SK-N-SH (cell line): Measurements from ENCODE around the gene ARMH3. TPM values are rescaled to one million over a fixed set of nuclear protein-coding genes. Genes with fewer than 3 reads are reported as not detected.

Experiments
- CTCF ChIA-PET: fragments of 300-600, 350-600 bp; formaldehyde crosslinking; extraction: SDS; loops from one replicate; lab custom pipeline; 2021; lab: Yijun Ruan, JAX
- POLR2A ChIA-PET: fragments of 350-600 bp; sonication (Branson Sonifier 250); formaldehyde crosslinking; extraction: SDS; loops from one replicate; lab custom pipeline; 2020; ENCODE audit warnings: antibody characterized with exemption, inconsistent platforms; lab: Yijun Ruan, JAX
- DNase-seq: peaks from one replicate; pipeline ENCODE4 v3.0.0; 2012
- H2AFZ ChIP-seq: fragments of 200-600 bp; sonication (generic); 2 replicates; pipeline ENCODE4 v1.8.1; 2016; ENCODE audit warnings: antibody characterized with exemption, mild to moderate bottlenecking, low read depth
- H3F3A ChIP-seq: fragments of 200-600 bp; sonication (generic); replicated peaks from 2 replicates; pipeline ENCODE3; 2016; ENCODE audit warnings: antibody characterized with exemption, mild to moderate bottlenecking; ENCODE audit not compliant: insufficient read depth
- H3K27ac ChIP-seq, 2 experiments: fragments of 200-500 bp in 1 of 2; fragments of 200-600 bp in 1 of 2; sonication (Bioruptor generic) in 1 of 2; sonication (generic), shearing (Covaris generic) in 1 of 2; 2 replicates each; pipeline versions ENCODE4 v1.5.1 to v1.6.1; 2014 to 2016; ENCODE audit warnings: low read depth in 2 of 2, inconsistent platforms in 1 of 2, low read length in 1 of 2, mild to moderate bottlenecking in 1 of 2, mixed read lengths in 1 of 2
- H3K27me3 ChIP-seq: fragments of 200-600 bp; sonication (generic), shearing (Covaris generic); 2 replicates; pipeline ENCODE4 v1.6.1; 2016; ENCODE audit warnings: mixed run types; ENCODE audit not compliant: insufficient read depth
- H3K36me3 ChIP-seq, 2 experiments: fragments of 200-500 bp in 1 of 2; fragments of 200-600 bp in 1 of 2; sonication (Bioruptor generic) in 1 of 2; sonication (generic) in 1 of 2; replicated peaks in 1 of 2; 2 replicates each; pipeline versions ENCODE3 to v1.5.1; 2014 to 2016; ENCODE audit warnings: low read length in 1 of 2, mild to moderate bottlenecking in 1 of 2; ENCODE audit not compliant: insufficient read depth in 2 of 2, control insufficient read depth in 1 of 2
- H3K4me1 ChIP-seq, 2 experiments: fragments of 200-500 bp in 1 of 2; fragments of 200-600 bp in 1 of 2; sonication (Bioruptor generic) in 1 of 2; sonication (generic), shearing (Covaris generic) in 1 of 2; 2 replicates each; pipeline versions ENCODE4 v1.5.1 to v1.6.1; 2014 to 2016; ENCODE audit warnings: low read depth in 1 of 2, low read length in 1 of 2, mixed run types in 1 of 2; ENCODE audit not compliant: insufficient read depth in 2 of 2, control insufficient read depth in 1 of 2
- H3K4me2 ChIP-seq: fragments of 200-600 bp; sonication (generic), shearing (Covaris generic); 2 replicates; pipeline ENCODE4 v1.6.1; 2017; ENCODE audit warnings: mixed run types
- H3K4me3 ChIP-seq, 2 experiments: fragments of 200-500 bp in 1 of 2; fragments of 200-600 bp in 1 of 2; sonication (Bioruptor generic) in 1 of 2; sonication (generic), shearing (Covaris generic) in 1 of 2; 2 replicates each; pipeline versions ENCODE4 v1.5.1 to v1.8.1; 2014 to 2016; ENCODE audit warnings: low read depth in 2 of 2, inconsistent platforms in 1 of 2, low read length in 1 of 2, mild to moderate bottlenecking in 1 of 2, mixed read lengths in 1 of 2, moderate library complexity in 1 of 2
- H3K79me2 ChIP-seq: fragments of 200-600 bp; sonication (generic); 2 replicates; pipeline ENCODE4 v1.8.1; 2017; ENCODE audit warnings: mild to moderate bottlenecking; ENCODE audit not compliant: insufficient read depth
- H3K9ac ChIP-seq: fragments of 200-600 bp; sonication (generic); 2 replicates; pipeline ENCODE4 v1.6.1; 2017; ENCODE audit warnings: mixed run types
- H3K9me2 ChIP-seq: fragments of 200-600 bp; sonication (generic); 2 replicates; pipeline ENCODE4 v1.6.1; 2017; ENCODE audit warnings: mixed run types
- H3K9me3 ChIP-seq: fragments of 200-600 bp; sonication (generic); 2 replicates; pipeline ENCODE4 v1.6.1; 2017; ENCODE audit warnings: mixed run types, mild to moderate bottlenecking, moderate library complexity
- H4K20me1 ChIP-seq: fragments of 200-600 bp; sonication (generic); 2 replicates; pipeline ENCODE4 v1.6.1; 2017; ENCODE audit warnings: mild to moderate bottlenecking, mixed run types; ENCODE audit not compliant: insufficient read depth
- FOXJ3 ChIP-seq: sonication (generic); formaldehyde crosslinking; IDR thresholded peaks from 2 replicates; pipeline ENCODE4 v1.5.1; 2020; ENCODE audit warnings: mild to moderate bottlenecking, missing genetic modification reagents
- GABPA ChIP-seq: IDR thresholded peaks from 2 replicates; pipeline ENCODE4 v1.4.0; 2012; ENCODE audit warnings: low read depth, mild to moderate bottlenecking
- JUND ChIP-seq: IDR thresholded peaks from 2 replicates; pipeline ENCODE4 v1.4.0; 2012
- NFIC ChIP-seq: IDR thresholded peaks from 2 replicates; pipeline ENCODE4 v1.4.0; 2012; ENCODE audit warnings: borderline replicate concordance
- SIN3A ChIP-seq: IDR thresholded peaks from 2 replicates; pipeline ENCODE4 v1.6.1; 2012; ENCODE audit warnings: low read depth, mild to moderate bottlenecking, low read length, moderate library complexity, borderline replicate concordance
- SMC3 ChIP-seq: IDR thresholded peaks from 2 replicates; pipeline ENCODE4 v1.6.1; 2012; ENCODE audit warnings: low read depth, low read length, improper control_type of control experiment
- TAF1 ChIP-seq: IDR thresholded peaks from 2 replicates; pipeline ENCODE4 v1.6.1; 2012; ENCODE audit warnings: low read depth, mild to moderate bottlenecking, low read length, moderate library complexity, borderline replicate concordance
- TEAD4 ChIP-seq: IDR thresholded peaks from 2 replicates; pipeline ENCODE4 v1.4.0; 2012; ENCODE audit warnings: mild to moderate bottlenecking, borderline replicate concordance; ENCODE audit not compliant: insufficient read depth
- WGBS: methylation state at CpG from one replicate; pipeline ENCODE4 v1.1.6; 2017; ENCODE audit warnings: low lambda C conversion rate; 5-methylcytosine and 5-hydroxymethylcytosine counted together
- polyA plus RNA-seq, 3 experiments: library from polyadenylated mRNA; depleted of rRNA; stranded (reverse); fragments of >200 nt; gene quantifications; 2 replicates each; pipeline ENCODE4 v1.2.3, GENCODE V29; 2012
- TF ChIP-seq, protein P1 (sequence below): IDR thresholded peaks from 2 replicates; pipeline ENCODE4 v1.6.1; 2012; ENCODE audit warnings: mild to moderate bottlenecking, low read depth, low read length, moderate library complexity
- TF ChIP-seq, protein P2 (sequence below): fragments of 150-350 bp; IDR thresholded peaks from 2 replicates; pipeline ENCODE4 v1.6.1; 2016; ENCODE audit warnings: mild to moderate bottlenecking, low read depth, low read length
- TF ChIP-seq, protein P3 (sequence below): IDR thresholded peaks from 2 replicates; pipeline ENCODE4 v1.4.0; 2012; ENCODE audit warnings: low read depth, borderline replicate concordance

The ARMH3 gene
- polyA plus RNA-seq, 1 of the 3 experiments (the other 2 are of a cell fraction): 12.1 TPM

DNA sequence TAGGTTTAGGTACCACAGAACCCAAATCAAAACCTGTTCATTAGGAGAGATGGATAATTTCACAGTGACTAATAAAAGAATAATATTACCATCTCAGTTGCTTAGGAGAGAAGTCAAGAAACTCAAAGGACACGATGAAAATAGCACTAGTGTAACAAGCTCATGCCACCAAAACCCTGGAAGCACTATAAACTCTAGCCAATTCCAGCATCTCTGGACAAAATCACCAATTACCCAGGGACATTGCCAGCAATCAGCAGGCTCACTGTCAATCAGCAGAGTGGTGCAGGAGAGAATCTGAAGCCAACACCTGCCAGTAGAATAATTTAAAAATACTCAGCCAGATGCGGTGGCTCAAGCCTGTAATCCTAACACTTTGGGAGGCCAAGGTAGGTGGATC lies 88.9 kb downstream of the ARMH3 start:
- no peak for TF ChIP-seq FOXJ3
- TF ChIP-seq, all 33 proteins: peak for 0
- H3K79me2 ChIP-seq: no peaks in the 10 kb centered on the region; the same call in 1 of the 2 replicates
- no peak overlapping the region for H3K9ac ChIP-seq
- H4K20me1 ChIP-seq: no peaks in the 10 kb centered on the region
- peaks cover 13 to 21% of the 10 kb centered on the region in 2 experiments for H3K36me3 ChIP-seq
- CTCF ChIA-PET: interaction anchor here (1.1 to 1.6 kb wide), 3 partner anchors 22 to 127 kb away, joined by 3 to 5 read pairs (median 4); no protein-coding TSS in a partner anchor
- no peak overlapping the region for H3K4me2 ChIP-seq
- 93% methylated on average over 2 of the region's 2 CpGs for WGBS
- POLR2A ChIA-PET: no interaction called here
- no peak overlapping the region for H3K4me3 ChIP-seq
- no peak overlapping the region for H2AFZ ChIP-seq
- no peaks in the 10 kb centered on the region for H3K27me3 ChIP-seq
- DNase-seq: no peak
- peaks cover 0 to 3% of the 10 kb centered on the region in 2 experiments; a peak in 1 of 4 replicates for H3K4me1 ChIP-seq
- no peak overlapping the region for H3K27ac ChIP-seq
- H3K9me2 ChIP-seq: no peaks in the 10 kb centered on the region
- H3F3A ChIP-seq: peaks cover 20% of the 10 kb centered on the region
- no peaks in the 10 kb centered on the region for H3K9me3 ChIP-seq

DNA sequence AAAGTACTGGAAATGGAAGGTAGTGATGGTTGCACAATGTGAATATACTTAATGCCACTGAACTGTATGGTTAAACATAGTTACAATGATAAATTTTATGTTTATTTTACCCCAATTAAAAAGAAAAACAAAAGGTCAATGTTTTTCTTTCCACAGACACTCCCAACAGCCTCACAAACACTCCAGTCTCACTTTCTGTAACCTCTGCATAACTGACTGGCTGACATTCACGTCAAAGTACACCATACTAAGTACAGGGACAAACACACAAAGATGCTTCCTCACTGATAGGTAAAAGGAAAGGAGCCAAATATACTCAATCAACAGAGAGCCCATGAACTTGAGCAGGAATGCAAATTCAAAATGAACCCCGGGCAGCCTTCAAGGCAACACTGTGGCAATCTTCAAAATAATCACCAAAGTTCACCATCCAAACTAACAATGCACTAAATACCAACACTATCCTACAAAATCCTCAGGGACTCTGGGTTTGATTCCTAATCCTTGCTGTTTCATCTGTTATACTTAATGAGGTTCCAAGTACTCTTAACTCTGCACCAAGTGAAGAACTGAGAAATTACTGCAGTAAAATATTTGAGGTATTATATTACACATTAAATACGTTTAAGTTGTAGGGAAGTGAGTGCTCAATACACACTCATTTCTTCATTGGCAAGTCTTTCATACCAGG lies 90.8 kb downstream of the ARMH3 start:
- DNase-seq: no peak
- Histone ChIP-seq H3K79me2 (no peaks in the 10 kb centered on the region; the same call in 1 of the 2 replicates), H3K27ac (no peak overlapping the region), H3K4me2 (no peak overlapping the region), H2AFZ (no peak overlapping the region), H3K9me2 (no peaks in the 10 kb centered on the region), H3K4me3 (no peak overlapping the region), H4K20me1 (no peaks in the 10 kb centered on the region), H3K9ac (no peak overlapping the region), H3K27me3 (no peaks in the 10 kb centered on the region), H3K36me3 (peaks cover 11 to 16% of the 10 kb centered on the region in 2 experiments), H3K4me1 (peaks cover 0 to 5% of the 10 kb centered on the region in 2 experiments; a peak in 1 of 4 replicates), H3F3A (peaks cover 28% of the 10 kb centered on the region), H3K9me3 (no peaks in the 10 kb centered on the region)
- TF ChIP-seq NFIC (no peak), TEAD4 (no peak), TAF1 (no peak), SMC3 (no peak), FOXJ3 (no peak), GABPA (no peak), SIN3A (no peak), JUND (no peak)
- TF ChIP-seq, protein P1, sequence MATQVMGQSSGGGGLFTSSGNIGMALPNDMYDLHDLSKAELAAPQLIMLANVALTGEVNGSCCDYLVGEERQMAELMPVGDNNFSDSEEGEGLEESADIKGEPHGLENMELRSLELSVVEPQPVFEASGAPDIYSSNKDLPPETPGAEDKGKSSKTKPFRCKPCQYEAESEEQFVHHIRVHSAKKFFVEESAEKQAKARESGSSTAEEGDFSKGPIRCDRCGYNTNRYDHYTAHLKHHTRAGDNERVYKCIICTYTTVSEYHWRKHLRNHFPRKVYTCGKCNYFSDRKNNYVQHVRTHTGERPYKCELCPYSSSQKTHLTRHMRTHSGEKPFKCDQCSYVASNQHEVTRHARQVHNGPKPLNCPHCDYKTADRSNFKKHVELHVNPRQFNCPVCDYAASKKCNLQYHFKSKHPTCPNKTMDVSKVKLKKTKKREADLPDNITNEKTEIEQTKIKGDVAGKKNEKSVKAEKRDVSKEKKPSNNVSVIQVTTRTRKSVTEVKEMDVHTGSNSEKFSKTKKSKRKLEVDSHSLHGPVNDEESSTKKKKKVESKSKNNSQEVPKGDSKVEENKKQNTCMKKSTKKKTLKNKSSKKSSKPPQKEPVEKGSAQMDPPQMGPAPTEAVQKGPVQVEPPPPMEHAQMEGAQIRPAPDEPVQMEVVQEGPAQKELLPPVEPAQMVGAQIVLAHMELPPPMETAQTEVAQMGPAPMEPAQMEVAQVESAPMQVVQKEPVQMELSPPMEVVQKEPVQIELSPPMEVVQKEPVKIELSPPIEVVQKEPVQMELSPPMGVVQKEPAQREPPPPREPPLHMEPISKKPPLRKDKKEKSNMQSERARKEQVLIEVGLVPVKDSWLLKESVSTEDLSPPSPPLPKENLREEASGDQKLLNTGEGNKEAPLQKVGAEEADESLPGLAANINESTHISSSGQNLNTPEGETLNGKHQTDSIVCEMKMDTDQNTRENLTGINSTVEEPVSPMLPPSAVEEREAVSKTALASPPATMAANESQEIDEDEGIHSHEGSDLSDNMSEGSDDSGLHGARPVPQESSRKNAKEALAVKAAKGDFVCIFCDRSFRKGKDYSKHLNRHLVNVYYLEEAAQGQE: no peak
- TF ChIP-seq, protein P2, sequence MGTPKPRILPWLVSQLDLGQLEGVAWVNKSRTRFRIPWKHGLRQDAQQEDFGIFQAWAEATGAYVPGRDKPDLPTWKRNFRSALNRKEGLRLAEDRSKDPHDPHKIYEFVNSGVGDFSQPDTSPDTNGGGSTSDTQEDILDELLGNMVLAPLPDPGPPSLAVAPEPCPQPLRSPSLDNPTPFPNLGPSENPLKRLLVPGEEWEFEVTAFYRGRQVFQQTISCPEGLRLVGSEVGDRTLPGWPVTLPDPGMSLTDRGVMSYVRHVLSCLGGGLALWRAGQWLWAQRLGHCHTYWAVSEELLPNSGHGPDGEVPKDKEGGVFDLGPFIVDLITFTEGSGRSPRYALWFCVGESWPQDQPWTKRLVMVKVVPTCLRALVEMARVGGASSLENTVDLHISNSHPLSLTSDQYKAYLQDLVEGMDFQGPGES: no peak
- TF ChIP-seq, protein P3, sequence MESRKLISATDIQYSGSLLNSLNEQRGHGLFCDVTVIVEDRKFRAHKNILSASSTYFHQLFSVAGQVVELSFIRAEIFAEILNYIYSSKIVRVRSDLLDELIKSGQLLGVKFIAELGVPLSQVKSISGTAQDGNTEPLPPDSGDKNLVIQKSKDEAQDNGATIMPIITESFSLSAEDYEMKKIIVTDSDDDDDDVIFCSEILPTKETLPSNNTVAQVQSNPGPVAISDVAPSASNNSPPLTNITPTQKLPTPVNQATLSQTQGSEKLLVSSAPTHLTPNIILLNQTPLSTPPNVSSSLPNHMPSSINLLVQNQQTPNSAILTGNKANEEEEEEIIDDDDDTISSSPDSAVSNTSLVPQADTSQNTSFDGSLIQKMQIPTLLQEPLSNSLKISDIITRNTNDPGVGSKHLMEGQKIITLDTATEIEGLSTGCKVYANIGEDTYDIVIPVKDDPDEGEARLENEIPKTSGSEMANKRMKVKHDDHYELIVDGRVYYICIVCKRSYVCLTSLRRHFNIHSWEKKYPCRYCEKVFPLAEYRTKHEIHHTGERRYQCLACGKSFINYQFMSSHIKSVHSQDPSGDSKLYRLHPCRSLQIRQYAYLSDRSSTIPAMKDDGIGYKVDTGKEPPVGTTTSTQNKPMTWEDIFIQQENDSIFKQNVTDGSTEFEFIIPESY: no peak
- CTCF ChIA-PET: no interaction called here
- 83% methylated on average over 3 of the region's 3 CpGs for WGBS
- POLR2A ChIA-PET: no interaction called here
